Right kidney (tissue), 1 donor: Measurements from ENCODE around the gene THRB.

Experiments
- DNase-seq: peaks from one replicate; pipeline ENCODE4 v3.0.0-alpha.2; 2016

The THRB gene

GRCh38 chr3:24086617-24087404, 407.8 kb downstream of the THRB start:
- DNase-seq: no peak

GRCh38 chr3:24086206-24086605, 408.4 kb downstream of the THRB start:
- no peak for DNase-seq

DNA sequence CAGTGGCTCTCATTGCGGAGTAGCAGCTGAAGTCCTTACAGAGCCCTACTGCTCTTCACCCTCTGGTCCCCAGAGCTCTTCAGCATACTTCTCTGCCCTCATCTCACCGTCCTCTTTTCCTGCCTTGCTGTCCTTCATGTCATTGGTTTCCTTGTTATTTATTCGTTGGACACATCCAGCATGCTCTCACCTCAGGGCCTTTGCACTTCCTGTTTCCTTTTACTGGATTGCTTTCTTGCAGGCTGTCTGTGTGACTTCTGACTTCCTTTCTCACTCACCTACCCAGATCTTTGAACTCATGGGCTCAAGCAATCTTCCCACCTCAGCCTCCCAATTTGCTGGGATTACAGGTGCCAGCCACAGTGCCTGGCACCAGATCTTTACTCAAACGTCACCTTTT, 422.5 kb downstream of the THRB start:
- DNase-seq: no peak

GRCh38 chr3:24069045-24069444, 425.6 kb downstream of the THRB start:
- DNase-seq: no peak

DNA sequence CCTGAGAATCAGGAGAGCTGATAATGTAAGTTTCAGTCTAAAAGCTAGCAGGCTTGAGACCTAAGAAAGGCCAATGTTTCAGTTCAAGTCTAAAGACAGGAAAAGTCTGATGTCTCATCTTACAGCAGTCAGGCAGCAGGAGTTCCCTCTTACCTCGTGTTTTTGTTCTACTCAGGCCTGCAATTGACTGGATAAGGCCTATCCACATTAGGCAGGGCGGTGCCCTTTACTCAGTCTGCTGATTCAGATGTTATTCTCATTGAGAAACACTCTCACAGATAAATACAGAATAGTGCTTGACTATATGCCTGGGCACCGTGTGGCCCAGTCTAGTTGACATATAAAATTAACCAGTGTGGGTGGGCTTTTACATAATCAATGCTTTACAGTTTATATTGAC, 427.2 kb downstream of the THRB start:
- no peak for DNase-seq
